ENCODE results near the gene AGRP. TPM values are rescaled to one million over a fixed set of nuclear protein-coding genes. Genes with fewer than 3 reads are reported as not detected.

AGRP gene
- total RNA-seq, 4 donors from 2014 or later: not detected

Other genes with a start within 250 kb of the AGRP start
- gene FHOD1, start 236.1 kb downstream of the AGRP start, total RNA-seq: 10 to 100 TPM; 17.9 to 26.4 (median 24.3) TPM
- 1 to 10 TPM in 2 of 4 donors, under 1 TPM in 2; 0.56 to 3.0 (median 1.1) TPM for gene SLC9A5, start 234.6 kb downstream of the AGRP start, total RNA-seq
- 10 to 100 TPM in 2 of 4 donors, 1 to 10 TPM in 2; 8.2 to 11.7 (median 9.5) TPM for gene PLEKHG4, start 204.0 kb downstream of the AGRP start, total RNA-seq
- 1 to 10 TPM in 1 of 4 donors, not detected in 3; 2.6 TPM for gene KCTD19, start 156.8 kb downstream of the AGRP start, total RNA-seq
- gene LRRC36, start 156.7 kb downstream of the AGRP start, total RNA-seq: under 1 TPM in 1 of 4 donors, not detected in 3; 0.22 TPM
- gene TPPP3, start 90.0 kb downstream of the AGRP start, total RNA-seq: 1 to 10 TPM in 2 of 4 donors, under 1 TPM in 2; 0.54 to 2.3 (median 1.5) TPM
- gene ZDHHC1, start 67.1 kb downstream of the AGRP start, total RNA-seq: 10 to 100 TPM; 33.3 to 63.8 (median 50.9) TPM
- gene HSD11B2, start 52.4 kb downstream of the AGRP start, total RNA-seq: 10 to 100 TPM in 2 of 4 donors, 1 to 10 TPM in 2; 4.6 to 11.9 (median 9.0) TPM
- 100 to 1,000 TPM; 110 to 238 (median 142) TPM for gene ATP6V0D1, start 2.4 kb downstream of the AGRP start, total RNA-seq
- 10 to 100 TPM; 21.3 to 57.1 (median 41.2) TPM for gene RIPOR1, start 45.3 kb upstream of the AGRP start, total RNA-seq
- gene CTCF, start 79.0 kb upstream of the AGRP start, total RNA-seq: 10 to 100 TPM; 37.2 to 52.1 (median 47.2) TPM
- gene CARMIL2, start 161.6 kb upstream of the AGRP start, total RNA-seq: 1 to 10 TPM in 2 of 4 donors, under 1 TPM in 2; 0.22 to 1.3 (median 0.92) TPM
- 10 to 100 TPM in 3 of 4 donors, 1 to 10 TPM in 1; 9.3 to 28.7 (median 21.5) TPM for gene ACD, start 176.7 kb upstream of the AGRP start, total RNA-seq
- 1 to 10 TPM; 2.5 to 8.8 (median 5.0) TPM for gene PARD6A, start 177.4 kb upstream of the AGRP start, total RNA-seq
- 10 to 100 TPM; 14.2 to 33.2 (median 21.9) TPM for gene ENKD1, start 183.2 kb upstream of the AGRP start, total RNA-seq
- gene C16orf86, start 183.3 kb upstream of the AGRP start, total RNA-seq: 10 to 100 TPM in 1 of 4 donors, 1 to 10 TPM in 3; 3.9 to 10.7 (median 6.9) TPM
- gene GFOD2, start 235.8 kb upstream of the AGRP start, total RNA-seq: 10 to 100 TPM; 10.9 to 27.5 (median 23.7) TPM

Data from thyroid gland (tissue), 4 donors.